ENCODE data around the gene TMEFF2.

- TF ChIP-seq CTCF (IDR thresholded peaks at IDR 0.05) (no peak), ZFX (IDR thresholded peaks at IDR 0.05; ENCODE audit: borderline replicate concordance) (no peak)
These were observed 257.8 kb downstream of the TMEFF2 start for GRCh38 chr2:191936882-191937405.

All from 22Rv1 (cell line).